LHCN-M2 (cell line): ENCODE data around the gene SGMS1. TPM values are rescaled to one million over a fixed set of nuclear protein-coding genes. Genes with fewer than 3 reads are reported as not detected.

Source experiments
- DNase-seq: peaks from one replicate; pipeline ENCODE4 v3.0.0-alpha.2; 2012; ENCODE audit warnings: low read depth
- total RNA-seq: library from RNA; depleted of rRNA; stranded (reverse); fragments of >200 nt; gene quantifications from 2 replicates; pipeline ENCODE4 v1.2.3, GENCODE V29; 2014

The SGMS1 gene
- total RNA-seq, 1 experiment from 2014 or later: 32.6 TPM

DNA sequence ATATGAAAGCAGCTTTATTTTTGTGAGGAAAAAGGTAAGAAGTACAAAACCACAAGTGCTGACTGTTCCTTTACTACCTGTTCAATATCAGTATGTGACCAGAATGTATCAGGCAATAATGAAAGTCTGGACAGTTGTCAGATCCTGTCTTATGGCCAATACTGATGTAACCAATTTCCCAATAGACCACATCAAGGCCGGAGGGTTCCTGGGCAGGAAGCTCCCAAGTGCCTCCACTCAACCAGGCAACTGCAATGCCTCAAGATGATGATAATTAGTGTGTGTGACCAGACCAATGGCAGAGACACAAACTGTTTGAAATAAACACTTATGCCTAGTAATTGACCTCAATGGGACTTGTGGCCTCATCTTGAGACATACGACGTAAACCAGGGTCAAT lies 223.1 kb downstream of the SGMS1 start:
- no peak for DNase-seq

DNA sequence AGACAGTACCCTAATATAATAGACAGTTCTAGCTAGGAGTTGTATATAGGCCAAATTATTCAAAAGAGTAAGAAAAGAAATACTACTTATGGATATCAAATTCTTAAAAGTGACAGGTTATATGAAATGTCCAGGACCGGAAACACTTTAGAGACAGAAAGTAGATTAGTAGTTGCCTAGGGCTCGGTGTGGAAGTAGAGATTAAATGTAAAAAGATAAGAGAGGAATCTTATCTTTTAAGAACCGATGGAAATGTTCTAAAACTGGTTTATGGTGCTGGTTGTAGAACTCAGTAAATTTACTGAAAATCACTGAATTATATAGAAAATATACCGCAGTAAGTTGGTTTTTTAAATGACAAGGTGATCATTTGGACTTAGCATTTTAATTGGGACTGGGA lies 224.9 kb downstream of the SGMS1 start:
- no peak for DNase-seq

DNA sequence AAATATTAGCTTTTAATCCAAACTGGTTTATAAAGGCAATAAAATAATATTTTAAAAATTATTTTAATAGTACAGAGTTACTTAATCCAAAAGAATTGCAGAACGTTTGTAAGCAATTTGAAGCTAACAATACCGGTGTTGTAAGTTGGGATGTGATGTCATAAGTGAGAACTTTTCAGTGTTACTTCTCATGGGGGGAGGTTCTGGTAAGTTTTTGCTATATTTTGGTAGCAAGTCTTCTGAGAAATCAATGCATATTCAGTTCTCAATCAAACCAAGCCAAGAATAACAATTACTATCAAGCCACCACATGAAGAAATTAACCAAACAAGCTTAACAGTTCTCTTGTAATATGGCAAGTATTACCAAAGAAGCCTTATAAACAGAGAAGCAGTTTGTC lies 225.4 kb downstream of the SGMS1 start:
- peak; percentile 38 for DNase-seq

DNA sequence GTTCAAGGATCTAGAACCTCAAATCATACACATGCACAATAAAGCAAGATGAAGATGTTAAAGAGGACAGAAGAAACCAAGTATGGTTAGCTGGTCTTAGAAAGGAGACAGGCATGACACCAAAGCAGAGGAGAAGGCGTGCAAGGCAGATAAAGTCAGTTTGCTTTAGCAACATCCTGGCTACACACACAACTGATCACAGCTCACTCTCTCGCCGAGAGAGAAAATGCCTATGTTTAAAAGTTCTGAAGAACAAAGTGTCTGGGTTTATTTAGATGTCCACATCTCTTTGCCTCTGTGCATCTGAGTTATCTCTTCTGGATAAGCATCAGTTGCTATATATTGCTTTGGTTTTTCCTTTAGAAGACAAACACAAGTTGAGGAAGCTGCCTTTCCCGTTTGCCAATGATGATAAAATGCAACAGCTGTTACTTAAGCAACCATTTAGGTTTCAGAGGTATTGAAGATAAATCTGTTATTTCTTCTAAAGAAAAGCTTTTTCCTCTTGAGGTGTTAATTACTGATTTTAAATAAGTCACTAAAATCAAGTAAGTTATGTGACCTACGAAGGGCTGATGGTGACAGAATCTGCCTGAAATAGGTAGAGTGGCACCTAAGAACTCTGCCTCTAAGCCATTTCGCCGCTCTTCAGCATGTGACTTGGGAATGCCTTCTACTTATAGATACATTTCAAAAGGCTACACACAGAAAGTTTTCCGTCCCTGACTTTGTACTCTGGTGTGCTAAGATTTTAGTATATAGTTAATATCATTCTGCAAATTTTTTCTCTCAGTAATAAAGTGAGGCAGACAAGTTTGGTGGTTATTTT lies 226.2 kb downstream of the SGMS1 start:
- DNase-seq: peak; percentile 44

DNA sequence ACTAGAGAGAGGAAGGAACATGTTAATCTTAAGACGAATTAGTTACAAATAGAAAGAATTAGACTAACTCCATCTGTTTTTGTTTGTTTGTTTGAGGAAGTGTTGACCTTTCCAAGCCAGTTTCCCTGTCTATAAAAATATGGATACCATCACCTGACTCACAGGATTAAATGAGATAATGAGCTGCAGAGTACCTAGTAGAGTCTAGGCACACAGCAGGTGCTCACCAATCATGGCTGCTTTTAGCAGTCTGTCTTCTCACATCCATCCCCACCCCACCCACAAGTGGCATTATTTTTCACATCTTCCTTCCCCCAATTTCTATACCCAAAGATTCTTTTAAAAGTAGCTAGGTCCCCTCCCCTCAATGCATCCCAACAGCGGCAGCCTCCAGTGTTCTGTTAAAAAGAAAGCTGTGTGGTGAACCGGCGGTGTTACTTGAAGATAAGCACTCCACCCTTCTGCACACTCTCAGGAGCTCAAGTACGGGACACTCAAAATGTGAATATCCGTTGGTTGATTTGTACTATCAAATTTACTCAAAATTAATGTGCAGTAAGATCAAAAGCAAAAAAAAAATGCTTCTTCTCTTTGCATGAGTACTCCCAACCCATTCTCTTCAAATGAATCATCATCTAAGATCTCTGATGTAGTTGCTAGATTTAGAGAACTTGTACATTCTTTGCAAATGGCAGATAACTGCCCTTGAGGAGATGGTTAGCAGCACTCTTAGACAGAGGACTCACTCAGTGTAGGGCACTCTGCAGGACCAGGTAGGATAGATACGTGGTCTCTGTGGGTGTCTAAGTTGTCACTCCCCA lies 227.1 kb downstream of the SGMS1 start:
- DNase-seq: peak; percentile 67

DNA sequence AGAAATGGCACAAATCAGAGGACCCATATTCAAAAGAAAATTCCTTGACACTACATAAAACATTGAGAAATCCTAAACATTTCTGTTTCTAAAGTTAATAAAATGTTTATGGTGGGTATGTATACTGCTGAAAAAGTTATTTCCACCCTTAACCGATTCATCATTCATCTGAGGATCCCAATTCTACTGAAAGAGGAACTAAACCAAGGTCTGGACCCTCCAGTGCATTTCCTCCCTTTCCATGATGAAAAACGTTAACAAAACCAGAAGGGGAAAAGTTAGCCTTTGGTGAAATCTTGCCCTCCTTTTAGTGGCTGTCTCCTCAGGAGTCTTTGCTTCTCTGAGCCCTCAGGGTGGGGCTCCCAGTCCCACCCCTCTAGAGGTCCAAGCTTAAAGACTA lies 227.9 kb downstream of the SGMS1 start:
- DNase-seq: no peak

DNA sequence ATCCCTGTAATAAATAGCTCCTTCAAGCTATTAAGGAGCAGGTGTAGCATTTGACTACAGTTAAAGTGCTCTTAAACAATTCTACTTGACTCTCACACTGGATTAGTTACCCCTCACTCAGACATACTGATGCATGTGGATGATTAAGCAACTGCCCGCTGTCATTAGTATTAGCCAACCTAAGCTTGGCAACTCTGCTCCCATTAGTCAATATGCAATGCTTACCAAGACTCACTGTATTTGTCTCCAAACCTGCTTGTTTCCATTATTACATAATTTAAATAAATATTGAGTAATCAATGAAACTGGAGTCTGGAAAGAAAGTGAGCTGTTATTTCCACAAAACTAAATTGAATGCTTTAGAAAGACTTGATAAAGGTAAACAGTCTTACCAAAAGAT lies 228.5 kb downstream of the SGMS1 start:
- DNase-seq: peak; percentile 42

DNA sequence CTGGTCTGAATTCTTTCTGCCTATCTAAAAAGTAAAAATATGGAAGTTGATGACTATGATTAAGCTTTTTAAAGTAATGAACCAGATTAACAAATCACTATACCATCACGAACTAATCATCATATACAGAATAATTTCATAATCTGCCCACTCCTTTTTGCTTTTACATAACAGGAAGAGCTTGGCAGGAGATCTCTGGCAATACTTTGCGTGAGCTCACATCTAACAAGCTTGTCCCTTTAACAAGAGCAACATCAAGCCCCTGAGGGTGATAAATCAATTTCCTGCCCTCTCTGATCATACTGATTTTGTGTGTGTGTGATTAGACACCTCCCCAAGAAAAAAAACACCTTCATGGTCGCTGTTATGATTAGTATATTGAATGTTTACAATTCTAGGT lies 228.9 kb downstream of the SGMS1 start:
- DNase-seq: no peak

DNA sequence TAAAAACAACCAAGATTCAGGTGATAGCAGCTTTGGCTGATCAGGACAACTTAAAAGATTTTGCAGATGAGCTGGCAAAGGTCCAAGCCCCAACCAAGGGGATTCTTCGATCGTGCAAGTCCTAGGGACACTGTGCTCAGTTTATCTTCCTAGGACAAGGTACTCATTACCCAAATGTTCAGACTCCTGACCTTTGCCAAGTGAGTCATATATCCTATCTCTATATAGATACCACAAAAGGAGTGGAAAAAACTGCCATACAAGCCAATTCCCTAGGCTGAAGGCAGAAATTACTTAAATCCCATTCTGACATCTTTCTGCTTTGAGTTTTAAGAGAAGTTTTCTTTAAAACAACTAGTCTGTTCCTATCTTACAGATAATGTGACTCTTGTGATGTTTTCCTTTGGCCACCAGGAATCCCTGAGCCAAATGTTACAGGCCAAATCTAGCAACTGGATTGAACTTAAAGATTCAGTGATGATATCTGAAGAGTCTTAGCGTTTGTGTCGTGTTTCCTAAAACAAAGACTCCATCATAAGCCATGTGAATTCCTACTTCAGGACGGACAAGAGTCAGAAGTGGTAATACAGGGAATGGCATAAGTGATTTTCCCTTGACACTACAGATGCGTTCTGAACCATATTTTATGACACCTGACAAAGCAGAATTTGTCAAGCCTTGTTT lies 229.8 kb downstream of the SGMS1 start:
- peak; percentile 48 for DNase-seq

DNA sequence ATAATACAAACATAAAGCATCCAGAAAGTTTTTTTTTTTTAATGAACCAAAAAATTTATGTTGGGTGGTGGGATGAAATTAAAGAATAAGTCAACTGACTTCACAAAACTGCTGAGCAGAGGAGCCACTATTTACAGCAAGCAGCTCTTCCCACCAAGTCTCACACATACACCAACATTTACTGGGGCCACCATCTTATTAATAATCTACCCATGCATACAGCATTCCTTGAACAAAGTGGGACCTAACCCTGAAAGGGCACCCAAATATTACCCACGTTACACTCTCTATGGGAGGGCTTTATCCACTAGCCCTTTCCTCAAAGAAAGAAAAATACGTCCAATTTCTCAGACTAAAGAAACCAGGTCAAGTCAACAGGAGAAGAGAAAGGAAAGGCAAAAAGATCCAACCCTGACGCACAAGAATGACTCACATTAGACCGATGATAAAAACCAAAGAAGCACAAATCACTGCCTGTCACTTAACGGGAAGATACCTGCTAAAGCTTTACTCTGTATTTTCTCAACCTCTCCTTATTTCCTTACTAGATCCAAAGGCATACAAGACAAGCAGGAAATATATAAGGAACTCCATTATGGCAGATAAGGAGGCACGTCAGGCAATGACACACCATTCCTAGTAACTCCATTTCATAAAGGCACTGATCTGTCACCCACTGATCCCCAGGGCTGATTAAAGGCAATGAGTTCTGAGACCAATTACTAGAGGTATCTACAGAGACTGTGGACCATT lies 230.6 kb downstream of the SGMS1 start:
- no peak for DNase-seq

DNA sequence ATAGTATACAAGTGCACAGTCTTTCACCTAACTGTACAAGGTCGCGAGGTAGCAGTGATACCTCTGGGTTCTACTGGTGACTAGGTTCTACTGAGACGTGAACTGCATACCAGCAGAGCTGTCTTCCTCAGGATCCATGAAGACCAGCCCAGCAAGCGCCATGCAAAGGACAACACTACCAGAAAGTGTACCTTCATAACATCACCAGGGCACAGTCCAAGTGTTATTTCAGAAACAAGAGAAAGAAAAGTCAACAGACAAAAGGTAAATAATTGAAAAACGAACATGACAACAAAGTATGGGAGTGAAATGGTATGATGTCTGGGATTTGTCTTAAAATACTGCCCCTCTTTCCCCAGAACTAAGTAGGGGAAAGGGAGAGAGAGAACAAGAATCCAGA lies 231.3 kb downstream of the SGMS1 start:
- DNase-seq: no peak

DNA sequence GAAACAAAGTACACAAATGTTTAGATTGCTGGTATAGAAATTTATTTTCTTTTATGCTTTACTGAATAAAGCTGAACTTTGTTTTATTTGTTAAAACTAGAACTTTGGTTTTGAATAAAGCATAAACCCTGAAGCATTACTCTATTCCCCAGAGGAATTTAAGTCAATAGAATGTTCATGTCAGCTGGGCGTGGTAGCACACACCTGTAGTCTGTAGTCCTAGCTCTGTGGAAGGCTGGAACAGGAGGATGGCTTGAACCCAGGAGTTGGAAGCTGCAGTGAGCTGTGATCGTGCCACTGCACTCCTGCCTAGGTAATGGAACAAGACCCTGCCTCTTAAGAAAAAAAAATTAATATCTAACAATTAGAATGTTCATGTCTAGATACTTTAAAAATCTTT lies 233.5 kb downstream of the SGMS1 start:
- DNase-seq: no peak

DNA sequence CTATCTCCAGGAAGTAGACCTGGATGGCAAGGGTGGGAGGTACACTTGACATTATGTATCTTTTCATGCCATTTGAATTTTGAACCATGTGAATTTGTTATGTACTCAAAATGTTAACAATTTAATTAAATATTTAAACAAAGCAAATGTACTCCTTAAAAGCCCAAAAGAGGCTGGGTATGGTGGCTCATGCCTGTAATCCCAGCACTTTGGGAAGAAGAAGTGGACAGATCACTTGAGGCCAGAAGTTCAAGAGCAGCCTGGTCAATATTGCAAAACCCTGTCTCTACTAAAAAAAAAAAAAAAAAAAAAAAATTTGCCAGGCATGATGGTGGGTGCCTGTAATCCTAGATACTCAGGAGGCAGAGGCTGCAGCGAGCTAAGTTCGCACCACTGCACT lies 235.6 kb downstream of the SGMS1 start:
- DNase-seq: no peak

DNA sequence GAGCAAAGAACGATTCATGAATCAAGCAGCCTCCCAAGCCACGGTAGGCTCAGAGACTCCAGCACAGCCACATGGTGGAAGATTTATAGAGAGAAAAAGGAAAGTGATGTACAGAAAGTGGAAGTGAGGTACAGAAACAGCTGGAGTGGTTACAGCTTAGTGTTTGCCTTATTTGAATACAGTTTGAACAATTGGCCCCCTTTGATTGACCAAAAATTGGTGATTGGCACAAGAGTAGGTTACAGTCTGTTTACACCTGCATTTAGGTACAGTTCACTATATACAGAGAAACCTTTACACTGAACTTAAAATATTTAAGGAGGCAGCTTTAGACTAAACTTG lies 236.1 kb downstream of the SGMS1 start:
- DNase-seq: no peak

DNA sequence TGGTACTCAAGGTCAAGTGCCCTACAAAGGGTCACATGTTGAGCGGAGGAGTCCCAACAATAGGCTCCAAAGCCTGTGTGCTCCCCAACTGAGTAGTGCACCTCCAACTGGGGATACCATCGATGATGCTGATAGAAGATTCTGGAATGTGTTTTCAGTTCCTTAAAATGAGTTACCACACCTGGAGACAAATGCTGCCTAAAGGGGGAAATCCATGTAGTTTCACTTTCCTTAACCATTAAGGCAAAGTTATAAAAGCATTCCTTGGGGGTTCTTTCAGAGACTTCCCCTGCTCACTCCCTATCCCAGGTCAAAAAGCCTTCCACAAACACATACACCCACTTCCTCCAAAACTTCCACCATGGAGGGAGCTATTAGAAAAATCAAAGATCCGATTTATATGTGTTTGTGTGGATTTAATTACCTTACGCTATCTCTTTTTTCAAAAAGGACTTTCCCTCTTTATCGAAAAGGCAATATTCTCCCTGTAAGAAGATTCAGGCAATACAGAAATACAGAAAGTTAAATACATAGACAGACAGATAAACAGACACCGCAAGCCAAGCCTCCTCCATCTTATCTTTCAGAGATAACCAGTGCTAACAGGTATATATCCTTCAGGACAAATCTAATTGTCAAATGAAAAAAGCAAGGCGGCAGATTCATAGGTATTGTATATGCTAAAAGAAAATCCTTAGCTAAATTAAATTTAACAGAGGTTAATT lies 236.6 kb downstream of the SGMS1 start:
- DNase-seq: no peak

DNA sequence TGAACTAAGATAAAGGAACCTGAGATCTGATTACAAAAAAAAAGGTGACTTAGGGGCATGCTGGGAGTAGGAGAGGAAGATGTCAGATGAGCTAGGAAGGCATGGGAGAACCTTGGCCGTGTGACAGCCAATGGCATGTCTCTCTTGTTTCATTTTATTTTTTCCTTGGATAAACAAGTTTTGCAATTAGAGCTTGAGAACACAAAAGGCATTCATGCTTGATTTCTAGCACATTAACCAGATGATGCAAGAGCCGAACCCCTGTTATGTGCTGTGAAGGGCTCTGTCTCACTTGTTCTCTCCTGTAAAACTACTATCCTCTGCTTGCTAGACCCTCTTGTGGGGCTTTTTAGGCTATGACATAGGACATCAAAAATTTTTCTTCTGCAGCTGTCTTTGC lies 238.1 kb downstream of the SGMS1 start:
- peak; percentile 53 for DNase-seq

DNA sequence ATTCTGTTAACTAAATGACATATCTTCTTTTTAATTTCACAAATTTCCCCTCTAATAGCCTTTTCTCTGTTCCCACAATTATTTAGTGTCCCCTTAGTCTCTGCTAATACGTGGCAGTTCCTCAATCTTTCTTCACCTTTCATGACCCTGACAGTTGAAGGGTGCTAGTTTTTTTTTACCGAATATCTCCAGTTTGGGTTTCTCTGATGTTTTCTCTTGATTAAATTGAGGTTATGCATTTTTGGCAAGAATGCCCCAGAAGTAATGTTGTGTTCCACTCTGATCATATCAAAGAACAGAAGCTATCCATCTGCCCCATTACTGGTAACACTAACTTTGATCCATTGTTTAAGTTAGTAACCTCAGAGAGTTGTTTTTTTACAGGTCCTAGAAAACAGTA lies 238.9 kb downstream of the SGMS1 start:
- no peak for DNase-seq

DNA sequence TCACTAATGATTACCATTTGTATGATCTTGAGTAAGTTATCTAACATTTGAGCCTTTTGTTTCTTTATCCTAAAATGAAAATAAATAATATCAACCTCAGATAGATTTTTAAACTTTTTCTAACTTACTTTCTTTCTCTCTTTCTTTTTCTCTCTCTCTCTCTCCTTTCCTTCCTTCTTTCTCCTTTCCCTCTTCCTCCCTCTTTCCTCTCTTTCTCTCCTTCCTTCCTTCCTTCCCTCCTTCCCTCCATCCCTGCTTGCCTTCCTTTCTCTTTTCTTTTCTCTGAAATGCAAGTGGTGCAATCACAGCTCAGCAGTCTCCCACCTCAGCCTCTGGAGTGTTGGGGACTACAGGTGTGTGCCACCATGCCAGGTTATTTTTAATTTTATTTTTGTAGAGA lies 239.5 kb downstream of the SGMS1 start:
- DNase-seq: no peak

DNA sequence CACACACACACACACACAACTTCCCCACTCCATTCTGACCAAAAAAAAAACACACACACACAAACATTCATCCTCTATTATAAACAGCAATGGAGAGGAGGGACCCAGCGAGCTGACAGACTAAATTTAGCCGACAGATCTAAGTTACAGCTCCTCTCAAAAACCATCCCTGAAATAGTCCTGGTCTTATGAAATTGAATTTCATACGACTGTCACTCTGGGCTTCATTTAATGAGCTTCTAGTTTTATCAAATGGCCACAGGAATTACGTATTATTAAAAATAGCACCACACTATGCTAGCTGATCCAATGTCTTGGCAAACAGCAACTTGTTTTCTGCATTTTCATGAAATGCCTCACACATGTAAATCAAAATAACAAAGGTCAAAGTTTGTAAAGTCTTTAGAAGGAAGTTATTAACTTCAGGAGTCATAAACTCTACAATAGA lies 241.2 kb downstream of the SGMS1 start:
- no peak for DNase-seq

DNA sequence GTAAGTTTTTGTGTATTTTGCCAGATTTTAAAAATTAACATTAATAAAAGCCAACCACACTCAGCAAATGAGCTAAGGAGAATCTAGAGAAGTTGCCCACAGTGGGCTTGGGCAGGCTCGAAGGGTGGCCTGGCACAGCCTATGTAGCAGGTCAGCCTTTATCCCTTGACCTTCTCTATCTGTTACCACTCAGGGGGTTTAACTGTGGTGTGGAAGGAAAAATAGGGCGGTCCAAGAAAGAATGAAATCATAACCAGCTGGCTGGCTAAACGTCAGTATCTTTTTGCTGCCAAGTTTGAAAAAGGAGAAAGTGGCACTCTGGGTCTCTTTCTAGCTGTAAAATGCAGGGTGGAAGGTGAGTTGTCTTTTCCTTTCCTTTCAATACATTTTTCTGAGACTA lies 242.1 kb downstream of the SGMS1 start:
- DNase-seq: no peak

DNA sequence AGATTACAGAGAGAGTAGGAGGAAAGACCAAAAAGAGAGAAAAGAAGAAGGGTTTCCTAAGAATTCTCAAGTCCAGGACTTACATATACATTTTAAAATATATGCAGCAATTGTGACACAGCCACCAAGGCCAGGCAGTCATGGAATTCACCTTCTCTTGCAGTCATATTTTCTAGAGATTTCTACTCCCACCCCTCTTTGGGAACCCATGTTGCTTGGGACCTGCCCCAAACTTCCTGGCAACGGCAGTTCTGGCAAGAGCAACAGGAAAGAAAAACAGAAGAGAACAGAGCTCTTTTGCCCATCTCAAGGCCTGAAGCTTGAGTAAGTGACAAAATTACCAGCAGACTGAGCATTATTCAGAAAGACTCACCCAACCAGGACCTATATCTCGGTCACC lies 244.1 kb downstream of the SGMS1 start:
- no peak for DNase-seq
